Measurements from ENCODE around the gene RXRG.

The RXRG gene

DNA sequence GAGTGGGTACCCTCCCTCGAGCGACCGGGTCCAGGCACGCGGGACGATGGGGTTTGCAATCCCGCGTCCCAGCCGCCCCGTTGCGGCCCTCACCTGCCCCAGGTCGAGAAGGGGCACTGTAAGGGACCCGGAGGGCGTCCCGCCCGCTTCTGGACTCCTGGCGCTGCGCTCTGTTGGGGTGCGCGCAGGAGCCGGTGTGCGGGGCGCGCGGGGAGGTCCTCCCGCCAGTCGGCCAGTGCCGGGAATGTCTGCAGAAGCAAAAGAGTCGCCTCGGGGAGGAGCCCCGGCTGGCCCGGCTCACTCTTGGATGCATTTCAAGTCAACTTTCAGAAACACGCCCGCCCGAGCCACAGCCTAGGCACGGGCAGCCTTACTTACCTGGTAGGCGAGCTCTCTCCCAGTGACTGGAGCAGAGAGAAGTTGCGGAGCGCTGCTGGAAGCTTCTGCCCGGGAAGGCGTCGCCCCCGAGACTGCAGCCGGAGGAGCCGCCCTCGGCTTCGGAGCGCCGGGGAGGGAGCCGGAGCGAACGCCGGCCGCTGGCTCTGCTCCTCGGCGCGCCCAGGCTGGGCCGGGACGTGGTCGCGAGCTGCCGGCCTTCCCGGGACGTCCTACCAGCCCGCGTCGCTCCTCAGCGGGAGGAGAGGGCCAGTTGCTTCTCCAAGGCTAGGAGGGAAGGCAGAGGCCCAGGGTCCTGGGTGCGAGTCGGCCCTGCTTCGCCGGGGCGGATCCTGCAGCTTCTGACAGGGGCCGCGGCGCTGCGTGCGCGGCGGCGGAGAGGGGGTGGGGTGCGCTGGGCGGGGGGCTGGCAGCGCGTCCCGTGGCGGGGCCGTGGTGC lies 88.7 kb downstream of the RXRG start, which contains the start of gene LMX1A:
LMX1A (minus strand) TSS at position 739 of the 835 bp plus-strand sequence. CDS start 1,156 bp downstream, outside the sequence.
- TF ChIP-seq ZFX (IDR thresholded peaks at IDR 0.05), result no peak
- TF ChIP-seq, protein P1, sequence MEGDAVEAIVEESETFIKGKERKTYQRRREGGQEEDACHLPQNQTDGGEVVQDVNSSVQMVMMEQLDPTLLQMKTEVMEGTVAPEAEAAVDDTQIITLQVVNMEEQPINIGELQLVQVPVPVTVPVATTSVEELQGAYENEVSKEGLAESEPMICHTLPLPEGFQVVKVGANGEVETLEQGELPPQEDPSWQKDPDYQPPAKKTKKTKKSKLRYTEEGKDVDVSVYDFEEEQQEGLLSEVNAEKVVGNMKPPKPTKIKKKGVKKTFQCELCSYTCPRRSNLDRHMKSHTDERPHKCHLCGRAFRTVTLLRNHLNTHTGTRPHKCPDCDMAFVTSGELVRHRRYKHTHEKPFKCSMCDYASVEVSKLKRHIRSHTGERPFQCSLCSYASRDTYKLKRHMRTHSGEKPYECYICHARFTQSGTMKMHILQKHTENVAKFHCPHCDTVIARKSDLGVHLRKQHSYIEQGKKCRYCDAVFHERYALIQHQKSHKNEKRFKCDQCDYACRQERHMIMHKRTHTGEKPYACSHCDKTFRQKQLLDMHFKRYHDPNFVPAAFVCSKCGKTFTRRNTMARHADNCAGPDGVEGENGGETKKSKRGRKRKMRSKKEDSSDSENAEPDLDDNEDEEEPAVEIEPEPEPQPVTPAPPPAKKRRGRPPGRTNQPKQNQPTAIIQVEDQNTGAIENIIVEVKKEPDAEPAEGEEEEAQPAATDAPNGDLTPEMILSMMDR (conservative IDR thresholded peaks at IDR 0.05), result no peak
- H3K27ac ChIP-seq, result no peak within 1 kb of the TSS

DNA sequence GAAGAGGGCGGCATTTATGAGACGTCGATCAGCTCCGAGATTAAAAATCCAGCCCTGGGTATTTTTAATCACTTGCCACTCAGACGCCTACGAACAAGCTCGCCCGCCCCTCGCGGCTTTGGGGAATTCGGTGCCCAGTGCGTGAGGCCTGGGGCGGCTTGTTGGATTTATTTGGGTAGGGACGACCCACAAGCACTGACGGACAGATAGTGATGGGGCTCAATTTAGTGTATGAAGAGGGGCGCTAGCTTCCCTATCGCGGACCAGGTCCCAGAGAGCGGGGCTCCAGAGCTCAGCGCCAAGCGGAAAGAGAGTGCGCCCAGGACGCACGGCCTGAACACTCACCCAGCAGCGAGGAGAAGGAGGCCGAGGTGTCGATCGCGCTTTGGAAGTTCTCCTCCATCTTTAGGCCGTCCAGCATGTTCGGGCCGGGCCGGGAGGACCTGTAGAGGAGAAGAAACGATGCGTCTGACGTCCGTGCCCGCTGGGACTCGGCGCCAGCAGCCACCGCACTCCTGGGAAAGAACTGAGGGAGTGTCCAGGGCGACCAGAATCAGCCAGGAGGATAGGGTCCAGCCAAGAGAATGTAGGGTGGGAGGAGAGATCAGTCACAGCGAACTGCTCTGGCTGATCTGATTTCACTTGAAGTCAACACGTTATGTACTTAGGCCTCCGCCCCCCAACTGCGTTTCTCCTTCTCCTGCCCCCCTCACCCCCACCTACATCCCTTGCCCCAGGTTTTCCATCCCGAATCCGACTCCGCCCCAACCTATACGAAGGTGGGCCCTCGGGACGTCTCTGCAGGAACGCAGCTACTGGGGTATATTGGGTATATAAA lies 89.6 kb downstream of the RXRG start:
- no peak overlapping the region for H3K27ac ChIP-seq
- TF ChIP-seq, protein P1 (conservative IDR thresholded peaks at IDR 0.05), result no peak
- TF ChIP-seq ZFX (IDR thresholded peaks at IDR 0.05), result no peak

DNA sequence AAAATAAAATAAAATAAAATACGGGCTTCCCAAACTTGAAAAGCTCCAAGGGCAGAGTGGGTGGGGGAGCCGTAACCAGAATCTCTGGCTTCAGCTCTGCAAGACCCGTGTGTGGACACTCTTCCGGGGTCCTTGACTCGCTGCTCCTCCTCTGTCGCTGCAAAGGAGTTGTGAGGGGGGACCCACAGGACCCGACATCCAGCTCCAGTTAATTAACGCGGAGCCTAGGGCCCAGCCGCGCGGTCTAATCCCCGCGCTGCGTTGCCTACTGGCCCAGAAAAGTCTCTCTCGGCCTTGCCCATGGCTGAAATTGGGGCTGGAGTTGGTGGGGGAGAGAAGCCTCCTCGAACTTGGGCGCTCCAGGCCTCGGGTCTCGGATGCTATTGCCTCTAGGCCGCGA lies 90.2 kb downstream of the RXRG start:
- no peak for TF ChIP-seq ZFX (IDR thresholded peaks at IDR 0.05)
- TF ChIP-seq, protein P1 (conservative IDR thresholded peaks at IDR 0.05), result no peak
- no peak overlapping the region for H3K27ac ChIP-seq

DNA sequence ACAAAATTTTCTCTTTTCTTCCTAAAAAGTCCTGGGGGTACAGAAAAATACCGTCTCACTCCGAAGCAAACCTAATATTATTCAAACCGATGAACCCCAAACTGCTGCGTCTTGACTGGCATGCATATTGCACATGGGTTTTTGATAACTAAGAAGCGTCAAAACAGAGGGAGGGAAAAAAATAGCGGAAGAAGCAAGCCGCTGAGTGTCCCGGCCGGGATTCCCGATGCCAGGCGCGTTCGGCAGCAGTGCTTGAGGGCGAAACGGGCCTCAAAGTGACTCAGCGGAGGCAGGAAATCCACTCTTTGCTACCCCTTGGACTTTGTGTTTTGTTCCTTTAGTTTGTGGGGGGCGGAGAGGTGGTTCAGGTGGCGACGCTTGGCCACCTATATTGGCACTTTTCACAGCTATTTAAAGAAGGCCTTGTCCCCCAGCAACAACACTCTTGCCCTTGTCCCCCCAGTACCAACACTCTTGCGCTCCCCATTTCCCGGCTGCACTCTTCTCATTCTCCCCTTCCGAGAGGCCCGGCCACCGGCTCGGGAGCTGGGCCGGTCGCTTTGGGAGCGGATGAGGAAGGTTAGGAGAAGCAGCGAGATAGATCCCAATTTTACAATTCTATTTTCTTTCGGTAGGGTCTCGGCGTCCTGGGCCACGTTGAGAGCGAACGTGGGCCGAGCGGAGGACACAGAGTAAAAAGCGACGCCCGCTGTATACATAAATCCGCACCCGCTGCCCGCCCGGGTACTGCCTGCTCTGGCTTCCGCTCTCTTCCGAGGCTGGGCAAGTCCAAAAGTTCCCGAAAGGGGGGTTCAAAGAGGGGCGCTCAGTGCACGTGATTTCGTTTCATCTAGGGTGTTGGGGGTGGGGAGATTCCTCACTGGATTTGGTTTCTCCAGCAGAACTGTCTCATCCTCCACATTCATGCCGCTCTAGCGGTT lies 90.9 kb downstream of the RXRG start:
- no peak for TF ChIP-seq ZFX (IDR thresholded peaks at IDR 0.05)
- TF ChIP-seq, protein P1 (conservative IDR thresholded peaks at IDR 0.05), result no peak
- H3K27ac ChIP-seq, result no peak overlapping the region

DNA sequence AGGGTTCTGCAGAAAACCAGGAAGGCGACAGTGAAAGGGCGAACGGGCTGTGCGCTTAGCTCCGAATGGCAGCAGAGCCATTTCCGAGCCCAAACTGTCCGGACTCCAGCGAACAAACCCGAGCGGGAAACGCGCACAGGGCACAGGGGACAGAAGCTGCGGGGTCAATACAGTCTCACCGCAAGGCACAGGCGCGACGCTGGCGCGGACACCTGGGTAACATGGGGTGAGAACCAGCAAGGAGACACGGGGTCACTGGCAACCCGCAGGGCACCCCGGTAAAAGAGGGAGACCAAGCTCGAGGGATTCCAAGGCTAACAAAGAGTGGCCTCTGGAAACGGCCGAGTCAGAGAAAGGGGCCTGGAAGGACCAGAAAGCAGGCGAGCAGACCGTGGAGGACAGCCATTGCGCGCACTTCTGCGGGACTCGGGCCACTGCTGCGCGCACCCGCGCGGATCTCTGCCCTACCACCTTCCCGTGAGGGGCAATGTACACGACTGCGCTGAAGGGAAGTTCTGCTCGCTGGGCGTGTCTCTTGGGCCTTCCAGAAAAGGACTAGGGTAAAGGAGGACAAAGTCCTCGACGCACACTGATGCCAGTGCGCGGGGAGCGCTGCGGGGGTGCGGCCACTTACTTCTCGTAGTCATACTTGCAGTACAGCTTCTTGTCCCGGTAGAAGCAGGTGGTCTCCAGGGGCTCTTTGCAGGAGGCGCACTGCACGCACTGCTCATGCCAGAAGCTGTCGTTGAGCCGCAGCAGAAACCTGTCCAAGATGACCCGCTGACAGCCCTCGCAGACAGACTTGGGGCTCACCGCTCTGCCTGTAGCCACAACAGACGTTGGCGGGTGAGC lies 92.3 kb downstream of the RXRG start:
- no peak overlapping the region for H3K27ac ChIP-seq
- TF ChIP-seq, protein P1 (conservative IDR thresholded peaks at IDR 0.05), result no peak
- no peak for TF ChIP-seq ZFX (IDR thresholded peaks at IDR 0.05)

DNA sequence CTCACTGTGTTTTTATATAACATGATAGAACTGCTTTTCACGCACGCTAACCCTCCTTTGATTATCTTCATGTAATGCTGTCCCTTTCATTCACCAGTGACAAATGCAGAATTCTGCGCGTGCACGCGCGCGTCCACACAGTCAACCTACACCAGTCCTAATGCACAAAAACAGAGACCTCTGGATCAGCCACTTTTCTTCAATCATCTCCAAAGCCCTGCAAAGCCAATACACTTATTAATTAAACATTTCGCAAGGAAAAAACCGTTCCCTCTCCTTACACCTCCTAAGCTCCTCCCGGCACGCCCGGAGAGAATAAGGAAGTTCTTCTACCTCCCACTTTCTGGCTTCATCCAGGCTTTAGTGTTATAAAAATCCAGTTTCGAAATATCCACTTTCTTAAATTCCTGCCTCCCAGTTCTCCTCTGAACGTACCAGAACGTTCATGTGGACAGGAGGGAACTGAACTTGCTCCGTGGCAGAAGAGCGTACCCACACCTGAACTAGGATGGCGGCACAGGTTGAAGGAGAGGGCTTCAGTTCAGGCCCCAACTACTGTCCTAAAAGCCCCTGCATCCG lies 93.0 kb downstream of the RXRG start:
- no peak for TF ChIP-seq ZFX (IDR thresholded peaks at IDR 0.05)
- TF ChIP-seq, protein P1 (conservative IDR thresholded peaks at IDR 0.05), result no peak
- no peak overlapping the region for H3K27ac ChIP-seq

Measured in C4-2B (cell line).